Measurements from ENCODE around the gene BPIFA1.

DNA sequence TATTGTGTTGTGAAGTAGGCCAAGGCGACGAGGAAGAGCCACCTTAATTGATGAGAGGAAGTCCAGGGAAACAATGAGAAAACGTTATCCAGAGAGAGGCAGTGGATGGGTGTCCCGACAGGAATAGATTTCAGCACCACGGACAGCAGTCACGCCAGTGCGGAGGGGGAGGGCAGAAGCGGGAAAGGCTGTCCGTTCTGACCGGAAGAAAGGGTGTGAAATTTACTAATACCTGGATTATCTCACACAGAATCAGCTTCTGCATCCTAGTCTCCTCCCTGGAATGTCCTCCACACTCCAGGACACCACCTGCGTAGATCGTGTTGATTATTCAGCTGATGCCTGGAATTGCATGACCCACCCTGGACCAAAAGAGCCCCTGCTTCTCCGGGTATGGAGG lies 26.0 kb upstream of the BPIFA1 start:
- TF ChIP-seq, protein P1, sequence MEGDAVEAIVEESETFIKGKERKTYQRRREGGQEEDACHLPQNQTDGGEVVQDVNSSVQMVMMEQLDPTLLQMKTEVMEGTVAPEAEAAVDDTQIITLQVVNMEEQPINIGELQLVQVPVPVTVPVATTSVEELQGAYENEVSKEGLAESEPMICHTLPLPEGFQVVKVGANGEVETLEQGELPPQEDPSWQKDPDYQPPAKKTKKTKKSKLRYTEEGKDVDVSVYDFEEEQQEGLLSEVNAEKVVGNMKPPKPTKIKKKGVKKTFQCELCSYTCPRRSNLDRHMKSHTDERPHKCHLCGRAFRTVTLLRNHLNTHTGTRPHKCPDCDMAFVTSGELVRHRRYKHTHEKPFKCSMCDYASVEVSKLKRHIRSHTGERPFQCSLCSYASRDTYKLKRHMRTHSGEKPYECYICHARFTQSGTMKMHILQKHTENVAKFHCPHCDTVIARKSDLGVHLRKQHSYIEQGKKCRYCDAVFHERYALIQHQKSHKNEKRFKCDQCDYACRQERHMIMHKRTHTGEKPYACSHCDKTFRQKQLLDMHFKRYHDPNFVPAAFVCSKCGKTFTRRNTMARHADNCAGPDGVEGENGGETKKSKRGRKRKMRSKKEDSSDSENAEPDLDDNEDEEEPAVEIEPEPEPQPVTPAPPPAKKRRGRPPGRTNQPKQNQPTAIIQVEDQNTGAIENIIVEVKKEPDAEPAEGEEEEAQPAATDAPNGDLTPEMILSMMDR (IDR thresholded peaks at IDR 0.05), result no peak
- no peak for TF ChIP-seq POLR2A (IDR thresholded peaks at IDR 0.05)
